ENCODE data around the gene EFCAB14.
"Not testable (repeated sequence)": the region's sequence is repeated elsewhere in the genome, so short reads cannot be mapped to it uniquely, and the experiment has no call there.

EFCAB14 gene

GRCh38 chr1:46654012-46654411 lies 64.9 kb downstream of the EFCAB14 start:
- H3K4me2 ChIP-seq (ENCODE audit: insufficient read depth, low read length), result no peak overlapping the region
- H3K4me3 ChIP-seq (ENCODE audit: low read depth in 1 of 2, low read length in 2 of 2), result no peak overlapping the region
- peaks cover 9% of the 10 kb centered on the region for H3K9me3 ChIP-seq (ENCODE audit: insufficient read depth, low read length, severe bottlenecking)
- DNase-seq, result no peak
- H3K36me3 ChIP-seq (ENCODE audit: insufficient read depth, low read length), result peaks cover 29% of the 10 kb centered on the region
- H2AFZ ChIP-seq (ENCODE audit: low read depth, low read length), result no peak overlapping the region
- no peaks in the 10 kb centered on the region for H3K4me1 ChIP-seq (ENCODE audit: insufficient read depth, low read length)
- H3K79me2 ChIP-seq (ENCODE audit: insufficient read depth, low read length), result no peaks in the 10 kb centered on the region
- H3K27ac ChIP-seq (ENCODE audit: low read length), result no peak overlapping the region
- H3K9ac ChIP-seq (ENCODE audit: low read depth, low read length), result no peak overlapping the region
- no peaks in the 10 kb centered on the region for H4K20me1 ChIP-seq (ENCODE audit: insufficient read depth, low read length)
- TF ChIP-seq, protein P1, sequence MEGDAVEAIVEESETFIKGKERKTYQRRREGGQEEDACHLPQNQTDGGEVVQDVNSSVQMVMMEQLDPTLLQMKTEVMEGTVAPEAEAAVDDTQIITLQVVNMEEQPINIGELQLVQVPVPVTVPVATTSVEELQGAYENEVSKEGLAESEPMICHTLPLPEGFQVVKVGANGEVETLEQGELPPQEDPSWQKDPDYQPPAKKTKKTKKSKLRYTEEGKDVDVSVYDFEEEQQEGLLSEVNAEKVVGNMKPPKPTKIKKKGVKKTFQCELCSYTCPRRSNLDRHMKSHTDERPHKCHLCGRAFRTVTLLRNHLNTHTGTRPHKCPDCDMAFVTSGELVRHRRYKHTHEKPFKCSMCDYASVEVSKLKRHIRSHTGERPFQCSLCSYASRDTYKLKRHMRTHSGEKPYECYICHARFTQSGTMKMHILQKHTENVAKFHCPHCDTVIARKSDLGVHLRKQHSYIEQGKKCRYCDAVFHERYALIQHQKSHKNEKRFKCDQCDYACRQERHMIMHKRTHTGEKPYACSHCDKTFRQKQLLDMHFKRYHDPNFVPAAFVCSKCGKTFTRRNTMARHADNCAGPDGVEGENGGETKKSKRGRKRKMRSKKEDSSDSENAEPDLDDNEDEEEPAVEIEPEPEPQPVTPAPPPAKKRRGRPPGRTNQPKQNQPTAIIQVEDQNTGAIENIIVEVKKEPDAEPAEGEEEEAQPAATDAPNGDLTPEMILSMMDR (IDR thresholded peaks at IDR 0.05; ENCODE audit: borderline replicate concordance, extremely low read depth, low read length, poor library complexity, severe bottlenecking), result no peak
- no peak for TF ChIP-seq EZH2 (IDR thresholded peaks at IDR 0.05; ENCODE audit: borderline replicate concordance, low read depth, low read length, severe bottlenecking)
- no peak for ATAC-seq (ENCODE audit: insufficient read depth, low read depth)
- H3K27me3 ChIP-seq (ENCODE audit: insufficient read depth, low read length, poor library complexity), result no peaks in the 10 kb centered on the region

DNA sequence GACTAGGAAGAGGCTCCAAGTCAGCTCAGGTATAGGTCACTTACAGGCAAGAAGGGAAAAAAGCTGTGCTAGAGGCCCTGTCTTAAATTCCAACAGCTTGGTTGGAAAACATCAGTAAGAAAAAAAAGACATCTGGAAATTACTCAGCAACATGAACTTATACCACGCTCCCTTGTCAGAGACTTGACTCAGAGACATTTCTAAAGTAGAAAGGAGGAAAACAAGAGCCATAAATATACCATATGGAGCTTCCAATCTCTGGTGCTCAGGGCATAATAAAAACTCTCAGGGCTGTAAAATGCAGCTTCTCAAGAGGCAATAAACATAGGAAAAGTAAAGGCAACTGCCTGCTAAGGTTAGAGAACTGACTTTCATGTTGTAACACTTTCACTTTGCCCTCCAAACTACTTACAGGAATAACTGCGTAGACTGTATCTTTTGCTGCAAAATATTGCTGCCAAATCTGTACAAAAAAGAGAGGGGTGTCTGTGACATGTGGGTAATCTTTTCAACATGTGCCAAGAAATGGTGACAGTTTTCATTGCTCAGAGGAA lies 65.4 kb downstream of the EFCAB14 start:
- no peak overlapping the region for H3K4me3 ChIP-seq (ENCODE audit: low read depth in 1 of 2, low read length in 2 of 2)
- ATAC-seq (ENCODE audit: insufficient read depth, low read depth) (no peak), DNase-seq (no peak)
- no peaks in the 10 kb centered on the region for H3K27me3 ChIP-seq (ENCODE audit: insufficient read depth, low read length, poor library complexity)
- no peak overlapping the region for H3K4me2 ChIP-seq (ENCODE audit: insufficient read depth, low read length)
- no peaks in the 10 kb centered on the region for H3K4me1 ChIP-seq (ENCODE audit: insufficient read depth, low read length)
- H3K36me3 ChIP-seq (ENCODE audit: insufficient read depth, low read length), result peaks cover 31% of the 10 kb centered on the region
- TF ChIP-seq EZH2 (IDR thresholded peaks at IDR 0.05; ENCODE audit: borderline replicate concordance, low read depth, low read length, severe bottlenecking), result no peak
- TF ChIP-seq, protein P1 (IDR thresholded peaks at IDR 0.05; ENCODE audit: borderline replicate concordance, extremely low read depth, low read length, poor library complexity, severe bottlenecking), result no peak
- no peaks in the 10 kb centered on the region for H3K79me2 ChIP-seq (ENCODE audit: insufficient read depth, low read length)
- H3K27ac ChIP-seq (ENCODE audit: low read length), result no peak overlapping the region
- no peaks in the 10 kb centered on the region for H4K20me1 ChIP-seq (ENCODE audit: insufficient read depth, low read length)
- no peak overlapping the region for H2AFZ ChIP-seq (ENCODE audit: low read depth, low read length)
- H3K9ac ChIP-seq (ENCODE audit: low read depth, low read length), result no peak overlapping the region
- H3K9me3 ChIP-seq (ENCODE audit: insufficient read depth, low read length, severe bottlenecking), result peaks cover 9% of the 10 kb centered on the region

DNA sequence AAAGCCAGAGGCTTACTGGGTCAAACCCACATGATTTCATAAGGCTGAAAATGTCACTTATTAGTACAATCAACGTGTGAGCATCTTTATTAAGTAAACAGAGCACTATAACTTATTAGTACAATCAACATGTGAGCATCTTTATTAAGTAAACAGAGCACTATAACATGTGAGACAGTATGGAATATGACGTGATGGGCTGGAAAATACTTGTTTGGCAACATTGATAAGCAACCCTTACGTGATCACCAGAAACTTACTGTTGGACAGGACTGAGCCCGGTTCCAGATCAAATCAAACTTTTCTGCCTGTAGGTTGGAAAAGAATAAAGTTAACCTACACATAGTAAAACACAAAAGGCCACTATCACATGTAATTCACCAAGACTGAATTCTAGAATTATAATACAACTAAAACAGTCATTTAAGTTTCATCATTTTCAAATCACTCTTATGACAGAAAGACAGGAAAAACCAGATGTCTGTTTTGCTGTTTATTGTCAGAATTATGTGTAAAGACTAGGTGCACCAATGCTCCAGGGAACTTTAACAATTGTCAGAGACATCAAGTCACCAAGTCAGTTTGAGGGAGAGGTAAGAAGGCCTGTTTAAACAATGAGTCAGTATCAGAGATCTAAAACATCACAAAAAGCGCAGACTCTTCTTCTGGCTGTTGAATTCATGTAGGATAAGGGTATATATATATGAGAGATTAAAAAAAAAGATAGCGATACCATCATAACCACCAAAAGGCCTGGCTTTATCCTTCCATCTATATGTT lies 66.4 kb downstream of the EFCAB14 start:
- no peaks in the 10 kb centered on the region for H3K4me1 ChIP-seq (ENCODE audit: insufficient read depth, low read length)
- H3K27ac ChIP-seq (ENCODE audit: low read length), result no peak overlapping the region
- no peaks in the 10 kb centered on the region for H4K20me1 ChIP-seq (ENCODE audit: insufficient read depth, low read length)
- peaks cover 9% of the 10 kb centered on the region for H3K9me3 ChIP-seq (ENCODE audit: insufficient read depth, low read length, severe bottlenecking)
- H3K79me2 ChIP-seq (ENCODE audit: insufficient read depth, low read length), result no peaks in the 10 kb centered on the region
- peaks cover 29% of the 10 kb centered on the region for H3K36me3 ChIP-seq (ENCODE audit: insufficient read depth, low read length)
- TF ChIP-seq, protein P1 (IDR thresholded peaks at IDR 0.05; ENCODE audit: borderline replicate concordance, extremely low read depth, low read length, poor library complexity, severe bottlenecking), result no peak
- TF ChIP-seq EZH2 (IDR thresholded peaks at IDR 0.05; ENCODE audit: borderline replicate concordance, low read depth, low read length, severe bottlenecking), result no peak
- no peak overlapping the region for H3K4me3 ChIP-seq (ENCODE audit: low read depth in 1 of 2, low read length in 2 of 2)
- ATAC-seq (ENCODE audit: insufficient read depth, low read depth) (no peak), DNase-seq (no peak)
- no peaks in the 10 kb centered on the region for H3K27me3 ChIP-seq (ENCODE audit: insufficient read depth, low read length, poor library complexity)
- H2AFZ ChIP-seq (ENCODE audit: low read depth, low read length), result no peak overlapping the region
- no peak overlapping the region for H3K9ac ChIP-seq (ENCODE audit: low read depth, low read length)
- H3K4me2 ChIP-seq (ENCODE audit: insufficient read depth, low read length), result no peak overlapping the region

GRCh38 chr1:46651152-46651551 lies 67.8 kb downstream of the EFCAB14 start:
- DNase-seq; H3K79me2 ChIP-seq (ENCODE audit: insufficient read depth, low read length); H4K20me1 ChIP-seq (ENCODE audit: insufficient read depth, low read length); H3K4me3 ChIP-seq (ENCODE audit: low read depth in 1 of 2, low read length in 2 of 2); H3K27me3 ChIP-seq (ENCODE audit: insufficient read depth, low read length, poor library complexity); H2AFZ ChIP-seq (ENCODE audit: low read depth, low read length); H3K9ac ChIP-seq (ENCODE audit: low read depth, low read length); H3K4me2 ChIP-seq (ENCODE audit: insufficient read depth, low read length); H3K9me3 ChIP-seq (ENCODE audit: insufficient read depth, low read length, severe bottlenecking); H3K4me1 ChIP-seq (ENCODE audit: insufficient read depth, low read length); ATAC-seq (ENCODE audit: insufficient read depth, low read depth); H3K27ac ChIP-seq (ENCODE audit: low read length): not testable (repeated sequence)
- H3K36me3 ChIP-seq (ENCODE audit: insufficient read depth, low read length), result peaks cover 24% of the 10 kb centered on the region
